ENCODE results near the gene CTBP2. TPM values are rescaled to one million over a fixed set of nuclear protein-coding genes. Genes with fewer than 3 reads are reported as not detected.

CTBP2 gene
- total RNA-seq, 1 donor from 2014 or later = 55.2 TPM

DNA sequence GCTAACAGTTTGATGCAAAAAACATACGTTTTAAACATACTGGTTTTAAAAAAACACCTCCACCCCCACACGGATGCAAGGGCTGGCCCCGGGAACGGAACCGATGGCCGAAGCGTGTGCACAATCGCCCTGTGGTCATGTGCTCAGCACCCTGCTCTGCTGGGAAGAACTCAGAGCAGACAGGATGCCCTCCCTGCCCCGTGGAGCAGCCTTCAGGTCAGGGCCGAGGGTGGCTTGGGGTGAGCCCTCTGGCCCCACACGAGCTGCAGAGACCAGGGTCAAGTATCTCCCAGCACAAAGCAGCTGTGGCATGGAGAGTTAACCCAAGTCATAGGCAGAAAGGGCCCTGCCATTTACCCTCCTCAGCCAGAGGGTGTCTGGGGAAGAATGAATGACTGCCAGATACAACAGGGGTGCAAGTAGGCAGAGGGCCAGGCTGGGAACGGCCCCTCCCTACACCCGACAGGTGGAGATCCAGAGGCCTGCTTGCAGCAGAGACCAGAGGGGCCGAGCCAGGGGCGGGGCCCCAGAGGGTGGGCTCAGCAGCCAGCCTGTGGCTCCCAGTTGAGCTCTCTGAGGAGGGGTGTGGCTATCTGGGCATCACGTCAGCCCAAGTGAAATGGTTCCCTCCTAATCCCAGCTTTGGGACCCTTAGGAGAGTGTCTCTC lies 161.6 kb downstream of the CTBP2 start:
- Histone ChIP-seq H3K4me2 (no peak overlapping the region), H3K27ac (no peak overlapping the region), H3F3A (ENCODE audit: low read depth) (peaks cover 12% of the 10 kb centered on the region), H3K27me3 (no peaks in the 10 kb centered on the region), H3K4me3 (no peak overlapping the region), H3K36me3 (no peaks in the 10 kb centered on the region), H3K4me1 (peaks cover 15% of the 10 kb centered on the region), H4K20me1 (ENCODE audit: low read depth) (peaks cover 44% of the 10 kb centered on the region), H2AFZ (replicated peaks) (no peak overlapping the region), H3K9ac (no peak overlapping the region), H3K79me2 (ENCODE audit: low read depth) (peaks cover 12% of the 10 kb centered on the region), H3K9me3 (ENCODE audit: low read depth) (no peaks in the 10 kb centered on the region)
- Mint-ChIP-seq H3K27ac (no peak overlapping the region), H3K27me3 (ENCODE audit: insufficient read depth, low read depth) (peaks cover 2% of the 10 kb centered on the region), H3K4me1 (peaks cover 24% of the 10 kb centered on the region), H3K36me3 (peaks cover 18% of the 10 kb centered on the region), H3K4me3 (no peak overlapping the region), H3K9me3 (no peaks in the 10 kb centered on the region)
- no peak for TF ChIP-seq EZH2phosphoT487 (IDR thresholded peaks at IDR 0.05)
- TF ChIP-seq, protein P1, sequence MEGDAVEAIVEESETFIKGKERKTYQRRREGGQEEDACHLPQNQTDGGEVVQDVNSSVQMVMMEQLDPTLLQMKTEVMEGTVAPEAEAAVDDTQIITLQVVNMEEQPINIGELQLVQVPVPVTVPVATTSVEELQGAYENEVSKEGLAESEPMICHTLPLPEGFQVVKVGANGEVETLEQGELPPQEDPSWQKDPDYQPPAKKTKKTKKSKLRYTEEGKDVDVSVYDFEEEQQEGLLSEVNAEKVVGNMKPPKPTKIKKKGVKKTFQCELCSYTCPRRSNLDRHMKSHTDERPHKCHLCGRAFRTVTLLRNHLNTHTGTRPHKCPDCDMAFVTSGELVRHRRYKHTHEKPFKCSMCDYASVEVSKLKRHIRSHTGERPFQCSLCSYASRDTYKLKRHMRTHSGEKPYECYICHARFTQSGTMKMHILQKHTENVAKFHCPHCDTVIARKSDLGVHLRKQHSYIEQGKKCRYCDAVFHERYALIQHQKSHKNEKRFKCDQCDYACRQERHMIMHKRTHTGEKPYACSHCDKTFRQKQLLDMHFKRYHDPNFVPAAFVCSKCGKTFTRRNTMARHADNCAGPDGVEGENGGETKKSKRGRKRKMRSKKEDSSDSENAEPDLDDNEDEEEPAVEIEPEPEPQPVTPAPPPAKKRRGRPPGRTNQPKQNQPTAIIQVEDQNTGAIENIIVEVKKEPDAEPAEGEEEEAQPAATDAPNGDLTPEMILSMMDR (IDR thresholded peaks at IDR 0.05) = no peak
- TF ChIP-seq EZH2 (IDR thresholded peaks at IDR 0.05) = no peak
- no peak for DNase-seq (ENCODE audit: low spot score)

DNA sequence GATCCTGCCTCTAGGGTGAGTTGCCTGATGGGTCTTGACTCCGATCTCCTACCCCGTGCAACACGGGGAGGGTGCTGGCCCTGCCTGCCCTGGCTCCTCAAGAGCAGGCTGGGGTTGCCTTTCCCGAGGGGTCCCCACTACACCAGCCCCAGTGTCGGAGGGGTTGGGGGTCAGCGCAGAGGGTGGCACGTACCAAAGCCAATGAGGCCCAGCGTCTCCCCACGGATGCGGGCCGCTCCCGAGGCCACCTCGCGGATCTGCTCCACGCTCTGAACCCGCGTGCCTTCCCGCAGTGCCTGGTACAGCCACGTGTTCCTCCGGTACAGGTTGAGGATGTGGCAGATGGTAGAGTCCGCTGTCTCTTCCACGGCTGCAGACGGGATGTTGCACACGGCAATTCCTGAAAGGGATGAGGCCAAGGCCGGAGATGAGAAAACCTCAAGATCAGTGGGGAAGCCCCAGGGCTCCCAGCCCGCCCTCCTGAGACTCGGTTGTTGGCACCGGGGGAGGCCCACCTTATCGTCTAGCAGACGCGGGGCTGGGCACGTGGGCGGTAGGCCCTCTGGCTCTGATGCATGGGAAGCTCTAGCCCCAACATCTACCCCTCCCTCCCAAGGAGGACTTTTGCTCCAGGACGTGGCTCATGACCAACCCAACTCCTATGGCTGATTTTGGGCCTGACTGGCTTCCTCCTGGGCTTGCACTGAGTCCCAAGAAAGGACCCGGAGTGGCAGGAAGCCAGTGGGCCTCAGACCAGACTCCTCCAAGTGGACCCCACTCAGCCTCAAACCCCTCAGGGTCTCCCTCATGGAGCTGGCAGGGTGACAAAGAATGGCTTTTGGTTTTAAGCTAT lies 162.4 kb downstream of the CTBP2 start:
- no peak overlapping the region for H3K4me3 Mint-ChIP-seq
- H3K79me2 ChIP-seq (ENCODE audit: low read depth) = peaks cover 7% of the 10 kb centered on the region
- peaks cover 41% of the 10 kb centered on the region for H4K20me1 ChIP-seq (ENCODE audit: low read depth)
- H3K27ac ChIP-seq = no peak overlapping the region
- DNase-seq (ENCODE audit: low spot score) = no peak
- peaks cover 25% of the 10 kb centered on the region for H3K36me3 Mint-ChIP-seq
- H2AFZ ChIP-seq (replicated peaks) = no peak overlapping the region
- peaks cover 24% of the 10 kb centered on the region for H3K4me1 Mint-ChIP-seq
- H3K4me3 ChIP-seq = no peak overlapping the region
- TF ChIP-seq EZH2phosphoT487 (IDR thresholded peaks at IDR 0.05) (no peak), EZH2 (IDR thresholded peaks at IDR 0.05) (no peak)
- TF ChIP-seq, protein P1 (IDR thresholded peaks at IDR 0.05) = no peak
- H3K9me3 Mint-ChIP-seq = no peaks in the 10 kb centered on the region
- H3F3A ChIP-seq (ENCODE audit: low read depth) = peaks cover 19% of the 10 kb centered on the region
- no peaks in the 10 kb centered on the region for H3K9me3 ChIP-seq (ENCODE audit: low read depth)
- no peak overlapping the region for H3K4me2 ChIP-seq
- H3K27me3 ChIP-seq = no peaks in the 10 kb centered on the region
- no peaks in the 10 kb centered on the region for H3K36me3 ChIP-seq
- peaks cover 2% of the 10 kb centered on the region for H3K27me3 Mint-ChIP-seq (ENCODE audit: insufficient read depth, low read depth)
- peaks cover 15% of the 10 kb centered on the region for H3K4me1 ChIP-seq
- no peak overlapping the region for H3K9ac ChIP-seq
- H3K27ac Mint-ChIP-seq = no peak overlapping the region

DNA sequence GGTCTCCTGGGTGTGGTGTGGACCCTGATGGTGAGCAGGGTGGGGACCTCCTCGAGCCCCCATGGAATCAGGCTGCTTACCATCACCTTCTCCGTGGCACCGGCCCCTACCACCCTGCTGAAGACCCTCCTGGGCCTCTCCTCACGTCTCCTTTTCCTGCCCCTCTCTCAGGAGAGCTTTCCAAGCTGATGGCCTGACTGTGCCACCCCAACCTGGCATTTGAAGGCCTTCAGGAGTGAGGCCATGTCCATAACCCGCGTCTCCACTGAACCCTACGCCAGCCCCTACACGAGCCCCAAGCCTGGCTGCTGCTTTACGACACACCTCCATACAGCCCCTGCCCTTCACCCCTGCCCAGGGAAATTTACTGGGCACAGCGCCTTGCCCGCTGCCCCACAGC lies 163.1 kb downstream of the CTBP2 start:
- H3K27me3 Mint-ChIP-seq (ENCODE audit: insufficient read depth, low read depth) = peaks cover 2% of the 10 kb centered on the region
- no peak for TF ChIP-seq EZH2phosphoT487 (IDR thresholded peaks at IDR 0.05)
- TF ChIP-seq, protein P1 (IDR thresholded peaks at IDR 0.05) = no peak
- TF ChIP-seq EZH2 (IDR thresholded peaks at IDR 0.05) = no peak
- no peak for DNase-seq (ENCODE audit: low spot score)
- Histone ChIP-seq H3K4me3 (no peak overlapping the region), H3K36me3 (peaks cover 2% of the 10 kb centered on the region), H3K27me3 (no peaks in the 10 kb centered on the region), H3K9ac (no peak overlapping the region), H3F3A (ENCODE audit: low read depth) (peaks cover 24% of the 10 kb centered on the region), H2AFZ (replicated peaks) (no peak overlapping the region), H3K4me1 (peaks cover 15% of the 10 kb centered on the region), H3K79me2 (ENCODE audit: low read depth) (peaks cover 7% of the 10 kb centered on the region), H4K20me1 (ENCODE audit: low read depth) (peaks cover 41% of the 10 kb centered on the region), H3K4me2 (no peak overlapping the region), H3K9me3 (ENCODE audit: low read depth) (no peaks in the 10 kb centered on the region), H3K27ac (no peak overlapping the region)
- peaks cover 24% of the 10 kb centered on the region for H3K4me1 Mint-ChIP-seq
- H3K36me3 Mint-ChIP-seq = peaks cover 31% of the 10 kb centered on the region
- H3K27ac Mint-ChIP-seq = no peak overlapping the region
- H3K9me3 Mint-ChIP-seq = no peaks in the 10 kb centered on the region
- H3K4me3 Mint-ChIP-seq = no peak overlapping the region

Data from neural progenitor cell (in vitro differentiated cells).